ENCODE results near the gene CXCL8. TPM values are rescaled to one million over a fixed set of nuclear protein-coding genes. Genes with fewer than 3 reads are reported as not detected.

The CXCL8 gene
- total and polyA plus RNA-seq, 3 donors from 2014 or later: 0.66 TPM; not detected in 2

DNA sequence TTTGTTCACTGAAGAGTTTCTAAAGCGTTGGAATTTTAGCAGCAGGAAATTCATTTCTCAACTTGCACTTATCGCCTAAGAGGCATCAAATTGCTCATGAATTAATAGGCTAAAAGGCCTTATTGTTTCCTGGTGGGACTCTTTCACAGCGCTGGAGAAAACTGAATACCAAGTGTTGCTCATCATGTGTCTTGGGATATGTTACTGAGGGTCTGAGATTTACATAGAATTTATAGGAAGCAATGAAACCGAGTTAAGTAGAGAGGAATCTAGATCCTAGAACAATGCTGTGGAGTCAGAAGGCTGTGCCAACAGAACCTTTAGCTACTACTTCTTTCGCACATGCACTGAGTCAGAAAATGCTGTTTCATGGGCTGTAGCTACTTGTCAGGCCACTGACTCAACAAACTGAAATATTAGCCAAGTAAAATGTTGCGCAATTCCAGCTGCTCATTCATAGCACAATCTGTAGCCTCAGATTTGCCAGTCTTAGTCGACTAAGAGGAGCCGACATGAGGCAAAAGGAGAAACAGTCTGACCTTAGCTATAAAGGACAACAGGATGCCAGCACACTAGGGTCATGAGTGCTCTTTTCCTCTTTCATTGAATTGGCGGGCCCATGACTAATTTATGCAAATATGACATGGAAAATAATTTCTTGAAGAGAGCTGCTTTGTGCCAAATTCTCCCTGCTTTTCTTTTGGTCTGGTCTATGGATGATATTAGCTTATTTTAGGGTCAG is 35.9 kb upstream of the CXCL8 start:
- peak; percentile 43 for DNase-seq
- WGBS, 2 donors: 57 to 61% methylated on average over 9 of the region's 9 CpGs
- no peaks in the 10 kb centered on the region for H3K27me3 ChIP-seq
- H3K4me1 ChIP-seq: no peaks in the 10 kb centered on the region
- H3K4me3 ChIP-seq: no peak overlapping the region
- no peaks in the 10 kb centered on the region for H3K36me3 ChIP-seq (ENCODE audit: low read depth, missing control alignments)
- TF ChIP-seq, protein P1, sequence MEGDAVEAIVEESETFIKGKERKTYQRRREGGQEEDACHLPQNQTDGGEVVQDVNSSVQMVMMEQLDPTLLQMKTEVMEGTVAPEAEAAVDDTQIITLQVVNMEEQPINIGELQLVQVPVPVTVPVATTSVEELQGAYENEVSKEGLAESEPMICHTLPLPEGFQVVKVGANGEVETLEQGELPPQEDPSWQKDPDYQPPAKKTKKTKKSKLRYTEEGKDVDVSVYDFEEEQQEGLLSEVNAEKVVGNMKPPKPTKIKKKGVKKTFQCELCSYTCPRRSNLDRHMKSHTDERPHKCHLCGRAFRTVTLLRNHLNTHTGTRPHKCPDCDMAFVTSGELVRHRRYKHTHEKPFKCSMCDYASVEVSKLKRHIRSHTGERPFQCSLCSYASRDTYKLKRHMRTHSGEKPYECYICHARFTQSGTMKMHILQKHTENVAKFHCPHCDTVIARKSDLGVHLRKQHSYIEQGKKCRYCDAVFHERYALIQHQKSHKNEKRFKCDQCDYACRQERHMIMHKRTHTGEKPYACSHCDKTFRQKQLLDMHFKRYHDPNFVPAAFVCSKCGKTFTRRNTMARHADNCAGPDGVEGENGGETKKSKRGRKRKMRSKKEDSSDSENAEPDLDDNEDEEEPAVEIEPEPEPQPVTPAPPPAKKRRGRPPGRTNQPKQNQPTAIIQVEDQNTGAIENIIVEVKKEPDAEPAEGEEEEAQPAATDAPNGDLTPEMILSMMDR (IDR thresholded peaks at IDR 0.05): no peak
- no peak for TF ChIP-seq POLR2A (IDR thresholded peaks at IDR 0.05)
- intact Hi-C loops (cut with DNase I; ENCODE audit: low total_unique reads): no loop called here
- no peaks in the 10 kb centered on the region for H3K9me3 ChIP-seq
- H3K27ac ChIP-seq: no peak overlapping the region

DNA sequence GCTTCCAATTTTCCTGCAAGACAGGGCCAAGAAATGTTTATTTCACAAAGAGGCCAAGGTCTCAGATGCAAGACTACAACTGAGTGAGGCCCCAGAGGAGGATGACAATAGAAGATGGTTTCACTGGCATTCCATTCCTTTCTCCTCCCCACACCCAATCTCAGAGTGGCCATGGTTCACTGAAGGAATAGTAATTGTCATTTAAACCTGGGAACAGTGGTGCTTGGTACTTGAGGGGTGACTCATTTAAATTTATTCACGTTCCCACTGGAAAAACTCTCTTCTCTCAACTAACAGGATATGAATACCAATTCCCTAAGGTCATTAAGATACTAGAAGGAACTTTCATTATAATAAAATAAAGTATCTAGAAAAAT is 35.3 kb upstream of the CXCL8 start:
- Histone ChIP-seq H3K27ac (no peak overlapping the region), H3K4me1 (no peaks in the 10 kb centered on the region)
- WGBS, 2 donors: 45 to 63% methylated on average over 1 of the region's 1 CpG

DNA sequence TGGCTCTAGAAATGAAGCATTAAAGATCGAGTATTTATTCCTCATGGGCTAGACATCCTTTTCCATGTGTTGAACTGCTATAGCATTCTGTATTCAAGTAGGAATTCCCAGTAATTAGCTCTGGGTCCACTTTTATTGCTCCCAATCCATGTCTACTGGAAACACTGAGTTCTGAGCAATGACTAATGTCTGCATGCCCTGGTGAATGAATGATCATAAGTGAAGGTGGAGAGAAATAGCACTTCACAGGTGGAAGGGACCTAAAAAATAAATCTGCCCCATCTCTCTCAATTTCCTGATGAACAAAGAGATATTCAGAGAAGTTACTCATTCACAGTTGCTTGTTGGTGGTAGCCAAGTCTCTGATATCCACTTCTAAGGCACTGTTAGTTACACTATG is 34.6 kb upstream of the CXCL8 start:
- no peaks in the 10 kb centered on the region for H3K4me1 ChIP-seq
- no peak overlapping the region for H3K4me3 ChIP-seq
- H3K9me3 ChIP-seq: no peaks in the 10 kb centered on the region
- no peak overlapping the region for H3K27ac ChIP-seq
- intact Hi-C loops (cut with DNase I; ENCODE audit: low total_unique reads): no loop called here
- no peak for TF ChIP-seq POLR2A (IDR thresholded peaks at IDR 0.05)
- TF ChIP-seq, protein P1 (IDR thresholded peaks at IDR 0.05): no peak
- WGBS, 2 donors: 95 to 97% methylated on average over 1 of the region's 1 CpG
- H3K36me3 ChIP-seq (ENCODE audit: low read depth, missing control alignments): no peaks in the 10 kb centered on the region
- H3K27me3 ChIP-seq: no peaks in the 10 kb centered on the region
- no peak for DNase-seq

More for the DNA sequence above, 35.3 kb upstream of the CXCL8 start:
- H3K27me3 ChIP-seq: no peaks in the 10 kb centered on the region
- no peak for DNase-seq
- H3K36me3 ChIP-seq (ENCODE audit: low read depth, missing control alignments): no peaks in the 10 kb centered on the region
- no peak overlapping the region for H3K4me3 ChIP-seq
- no peaks in the 10 kb centered on the region for H3K9me3 ChIP-seq
- intact Hi-C loops (cut with DNase I; ENCODE audit: low total_unique reads): no loop called here
- TF ChIP-seq POLR2A (IDR thresholded peaks at IDR 0.05): no peak
- TF ChIP-seq, protein P1 (IDR thresholded peaks at IDR 0.05): no peak

DNA sequence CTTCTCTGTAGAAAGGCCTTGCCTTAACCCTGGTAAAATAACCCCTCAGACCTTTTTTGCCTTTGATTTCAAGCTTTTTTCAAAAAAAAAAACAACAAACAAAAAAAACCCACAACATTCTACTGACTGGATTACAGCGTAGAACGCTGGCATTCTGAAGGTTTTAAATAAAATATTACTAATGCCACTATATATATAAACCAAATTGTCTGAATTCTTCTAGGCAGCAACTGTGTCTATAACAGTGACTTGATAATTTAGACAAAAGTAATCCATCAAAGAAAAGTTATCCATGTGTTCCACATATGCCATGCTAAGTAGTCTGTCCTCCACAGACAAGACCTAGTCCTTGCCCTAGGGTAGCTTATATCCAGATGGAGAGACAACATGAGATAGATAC is 33.6 kb upstream of the CXCL8 start:
- no peak overlapping the region for H3K27ac ChIP-seq
- no peaks in the 10 kb centered on the region for H3K27me3 ChIP-seq
- DNase-seq: no peak
- intact Hi-C loops (cut with DNase I; ENCODE audit: low total_unique reads): no loop called here
- H3K4me3 ChIP-seq: no peak overlapping the region
- H3K4me1 ChIP-seq: no peaks in the 10 kb centered on the region
- WGBS, 2 donors: 88 to 98% methylated on average over 2 of the region's 2 CpGs
- no peak for TF ChIP-seq POLR2A (IDR thresholded peaks at IDR 0.05)
- TF ChIP-seq, protein P1 (IDR thresholded peaks at IDR 0.05): no peak
- H3K36me3 ChIP-seq (ENCODE audit: low read depth, missing control alignments): no peaks in the 10 kb centered on the region
- H3K9me3 ChIP-seq: no peaks in the 10 kb centered on the region
